Immature natural killer cell (primary cell): ENCODE results near the gene DNTT. TPM values are rescaled to one million over a fixed set of nuclear protein-coding genes. Genes with fewer than 3 reads are reported as not detected.

Experiments
- DNase-seq, 3 donors: peaks; one replicate each; pipeline ENCODE4 v3.0.0; 2022; ENCODE audit warnings: mixed read lengths in 1 of 3
- H3K27ac Mint-ChIP-seq, 6 donors: one replicate each; pipeline ENCODE4 v1.8.0; 2020; ENCODE audit warnings: mixed read lengths in 6 of 6, mild to moderate bottlenecking in 5 of 6, inconsistent platforms in 4 of 6, moderate library complexity in 3 of 6
- H3K27me3 Mint-ChIP-seq, 3 donors: one replicate each; pipeline ENCODE4 v1.8.0; 2020 to 2021; ENCODE audit warnings: low read depth in 3 of 3, mild to moderate bottlenecking in 3 of 3, mixed read lengths in 3 of 3, moderate library complexity in 3 of 3, inconsistent platforms in 1 of 3
- H3K36me3 Mint-ChIP-seq, 3 donors: one replicate each; pipeline ENCODE4 v1.8.0; 2020; ENCODE audit warnings: mixed read lengths in 3 of 3, inconsistent platforms in 2 of 3, mild to moderate bottlenecking in 2 of 3
- H3K4me1 Mint-ChIP-seq, 2 donors: one replicate each; pipeline ENCODE4 v1.8.0; 2020; ENCODE audit warnings: inconsistent platforms in 2 of 2, mild to moderate bottlenecking in 2 of 2, mixed read lengths in 2 of 2, moderate library complexity in 1 of 2
- H3K4me3 Mint-ChIP-seq, 5 donors: one replicate each; pipeline ENCODE4 v1.8.0; 2020; ENCODE audit warnings: mild to moderate bottlenecking in 5 of 5, mixed read lengths in 5 of 5, inconsistent platforms in 3 of 5, moderate library complexity in 3 of 5
- H3K9me3 Mint-ChIP-seq, 6 donors: one replicate each; pipeline ENCODE4 v1.8.0; 2020; ENCODE audit warnings: mild to moderate bottlenecking in 6 of 6, mixed read lengths in 6 of 6, inconsistent platforms in 4 of 6, moderate library complexity in 3 of 6
- polyA plus RNA-seq, 3 donors: library from polyadenylated mRNA; unstranded; fragments of 300-500 nt; fragmentation: Illumina TruSeq; gene quantifications; one replicate each; pipeline ENCODE4 v1.2.3, GENCODE V29; 2021

The DNTT gene
- polyA plus RNA-seq, result 1 to 10 TPM in 1 of 3 donors, not detected in 2; 2.1 TPM

- Mint-ChIP-seq H3K27me3 (peaks cover 1 to 10% (median 5%) of the 10 kb centered on the region in 3 donors), H3K36me3 (no peaks in the 10 kb centered on the region), H3K27ac (no peak within 1 kb of the TSS), H3K9me3 (no peaks in the 10 kb centered on the region), H3K4me1 (peaks cover 4 to 20% of the 10 kb centered on the region in 2 donors), H3K4me3 (no peak within 1 kb of the TSS)
- DNase-seq, result no peak
Observed at GRCh38 chr10:96304230-96304629, at the start of gene DNTT. Gene DNTT, plus strand, starts transcription at chr10:96304434. Its CDS starts 64 bp downstream, at chr10:96304498.

- Mint-ChIP-seq H3K4me3 (no peak overlapping the region), H3K4me1 (no peaks in the 10 kb centered on the region), H3K36me3 (no peaks in the 10 kb centered on the region), H3K9me3 (no peaks in the 10 kb centered on the region), H3K27me3 (no peaks in the 10 kb centered on the region), H3K27ac (no peak overlapping the region)
- DNase-seq, result no peak
Observed at GRCh38 chr10:96254976-96255375, 49.3 kb upstream of the DNTT start.

DNA sequence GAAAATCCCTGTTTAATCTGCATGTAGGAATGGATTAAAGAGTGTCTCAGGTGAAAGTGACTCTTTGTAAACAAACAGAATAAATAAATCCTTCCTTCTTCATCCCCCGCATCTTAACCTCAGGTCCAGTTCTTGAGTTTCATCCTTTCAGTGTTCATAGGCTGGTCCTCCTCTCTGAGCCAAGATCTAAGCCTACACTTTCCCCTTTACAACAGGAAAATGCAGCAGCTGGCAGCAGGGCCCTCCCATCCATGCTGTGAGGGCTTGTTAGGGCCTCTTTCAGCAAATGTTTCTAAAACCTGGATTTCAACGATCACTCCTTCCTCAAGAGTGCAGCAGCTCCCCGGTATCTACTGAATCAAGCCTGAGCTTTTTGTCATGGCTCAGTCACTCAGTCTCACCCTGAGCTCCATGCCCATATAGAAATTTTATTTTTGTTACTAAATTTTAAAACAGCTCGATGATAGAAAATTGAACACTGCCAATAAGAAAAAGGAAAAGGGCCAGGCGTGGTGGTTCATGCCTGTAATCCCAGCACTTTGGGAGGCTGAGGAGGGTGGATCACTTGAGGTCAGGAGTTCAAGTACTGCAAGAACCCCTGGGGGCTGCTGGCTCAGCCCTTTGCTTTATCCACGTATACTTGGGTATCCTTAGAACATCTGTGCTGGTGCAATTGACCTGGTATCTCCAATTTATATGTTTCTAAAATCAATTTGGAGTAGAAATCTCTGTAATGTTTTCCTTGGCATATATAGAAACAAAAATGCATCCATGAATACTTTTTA lies 48.5 kb upstream of the DNTT start:
- no peak overlapping the region for H3K27ac Mint-ChIP-seq
- no peaks in the 10 kb centered on the region for H3K36me3 Mint-ChIP-seq

GRCh38 chr10:96257944-96258343 lies 46.3 kb upstream of the DNTT start:
- no peaks in the 10 kb centered on the region for H3K36me3 Mint-ChIP-seq
- DNase-seq, result no peak
- no peak overlapping the region for H3K4me3 Mint-ChIP-seq
- H3K27me3 Mint-ChIP-seq, result peaks cover 0 to 3% (median 0%) of the 10 kb centered on the region in 3 donors
- no peaks in the 10 kb centered on the region for H3K4me1 Mint-ChIP-seq
- no peaks in the 10 kb centered on the region for H3K9me3 Mint-ChIP-seq
- no peak overlapping the region for H3K27ac Mint-ChIP-seq

More for the DNA sequence above, 48.5 kb upstream of the DNTT start:
- DNase-seq, result no peak
- Mint-ChIP-seq H3K27me3 (peaks cover 0 to 3% (median 0%) of the 10 kb centered on the region in 3 donors), H3K4me1 (no peaks in the 10 kb centered on the region), H3K9me3 (no peaks in the 10 kb centered on the region), H3K4me3 (no peak overlapping the region)

DNA sequence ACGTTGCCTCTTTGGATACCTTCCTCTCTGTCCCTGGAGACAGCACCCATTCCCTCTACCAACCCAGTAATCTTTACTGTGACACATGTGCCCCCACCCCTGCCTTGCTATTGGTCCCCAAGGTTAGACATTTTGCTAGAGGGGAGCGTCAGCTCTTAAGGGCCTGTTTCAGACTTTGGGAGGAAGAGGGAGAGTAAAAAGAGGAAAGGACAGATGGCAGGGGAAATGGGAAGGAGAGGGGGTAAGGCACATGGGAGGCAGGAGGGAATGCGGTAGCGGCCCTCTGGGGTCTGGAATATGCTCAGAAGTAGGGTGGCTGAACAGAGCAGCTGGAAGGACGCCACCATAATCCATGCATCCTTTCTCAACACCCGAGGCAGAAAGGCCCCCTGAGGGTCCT lies 45.1 kb upstream of the DNTT start:
- no peaks in the 10 kb centered on the region for H3K4me1 Mint-ChIP-seq
- no peak overlapping the region for H3K4me3 Mint-ChIP-seq
- no peak overlapping the region for H3K27ac Mint-ChIP-seq
- peaks cover 0 to 3% (median 0%) of the 10 kb centered on the region in 3 donors for H3K27me3 Mint-ChIP-seq
- H3K9me3 Mint-ChIP-seq, result no peaks in the 10 kb centered on the region
- no peaks in the 10 kb centered on the region for H3K36me3 Mint-ChIP-seq
- no peak for DNase-seq

DNA sequence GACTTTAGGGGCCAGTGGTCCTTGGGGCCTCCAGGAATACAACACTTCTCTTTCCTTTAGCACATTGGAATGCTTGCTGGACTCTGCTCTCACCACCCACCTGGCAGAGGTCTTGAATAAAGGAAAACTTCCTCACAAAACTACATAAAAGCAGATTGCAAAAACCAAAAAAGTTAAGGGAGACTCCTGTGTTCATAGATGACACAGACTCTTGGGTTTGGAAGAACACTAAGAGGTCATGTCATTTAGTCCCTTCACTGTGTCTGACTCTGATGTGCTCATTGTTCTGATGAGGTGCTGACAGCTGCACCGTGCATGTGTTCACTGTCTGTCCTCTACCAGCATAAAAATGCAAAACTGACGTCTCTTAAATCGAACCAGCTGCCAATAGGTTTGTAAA lies 44.2 kb upstream of the DNTT start:
- no peaks in the 10 kb centered on the region for H3K36me3 Mint-ChIP-seq
- no peak overlapping the region for H3K4me3 Mint-ChIP-seq
- no peaks in the 10 kb centered on the region for H3K9me3 Mint-ChIP-seq
- H3K27me3 Mint-ChIP-seq, result peaks cover 0 to 3% (median 0%) of the 10 kb centered on the region in 3 donors
- DNase-seq, result no peak
- H3K4me1 Mint-ChIP-seq, result no peaks in the 10 kb centered on the region
- no peak overlapping the region for H3K27ac Mint-ChIP-seq

DNA sequence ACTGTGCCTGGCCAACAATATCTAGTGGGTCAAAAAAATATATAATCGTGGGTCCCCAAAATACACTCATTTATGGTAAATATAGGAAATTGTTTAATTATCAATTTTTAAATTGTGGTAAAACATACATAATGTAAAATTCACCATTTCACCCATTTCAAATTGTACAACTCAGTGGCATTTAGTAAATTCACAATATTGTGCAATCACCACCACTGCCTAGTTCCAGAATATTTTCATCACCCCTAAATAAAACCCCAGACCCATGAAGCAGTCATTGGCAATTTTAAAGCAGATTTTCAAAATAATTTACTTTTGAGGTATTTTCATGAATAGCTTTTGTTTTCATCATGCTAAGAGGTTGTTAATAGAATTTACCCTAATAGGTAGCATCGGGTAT lies 43.1 kb upstream of the DNTT start:
- no peaks in the 10 kb centered on the region for H3K36me3 Mint-ChIP-seq
- H3K27ac Mint-ChIP-seq, result no peak overlapping the region
- no peaks in the 10 kb centered on the region for H3K9me3 Mint-ChIP-seq
- H3K4me1 Mint-ChIP-seq, result no peaks in the 10 kb centered on the region
- no peak overlapping the region for H3K4me3 Mint-ChIP-seq
- DNase-seq, result no peak
- H3K27me3 Mint-ChIP-seq, result peaks cover 0 to 5% (median 0%) of the 10 kb centered on the region in 3 donors

GRCh38 chr10:96261930-96262329 lies 42.3 kb upstream of the DNTT start:
- no peak overlapping the region for H3K4me3 Mint-ChIP-seq

GRCh38 chr10:96263176-96263575 lies 41.1 kb upstream of the DNTT start:
- Mint-ChIP-seq H3K9me3 (no peaks in the 10 kb centered on the region), H3K27me3 (peaks cover 0 to 5% (median 0%) of the 10 kb centered on the region in 3 donors), H3K36me3 (no peaks in the 10 kb centered on the region), H3K4me3 (no peak overlapping the region), H3K4me1 (no peaks in the 10 kb centered on the region), H3K27ac (no peak overlapping the region)
- no peak for DNase-seq

More at GRCh38 chr10:96261930-96262329, 42.3 kb upstream of the DNTT start:
- no peak overlapping the region for H3K27ac Mint-ChIP-seq
- H3K4me1 Mint-ChIP-seq, result no peaks in the 10 kb centered on the region
- H3K36me3 Mint-ChIP-seq, result no peaks in the 10 kb centered on the region
- H3K9me3 Mint-ChIP-seq, result no peaks in the 10 kb centered on the region
- H3K27me3 Mint-ChIP-seq, result peaks cover 0 to 5% (median 0%) of the 10 kb centered on the region in 3 donors
- no peak for DNase-seq

DNA sequence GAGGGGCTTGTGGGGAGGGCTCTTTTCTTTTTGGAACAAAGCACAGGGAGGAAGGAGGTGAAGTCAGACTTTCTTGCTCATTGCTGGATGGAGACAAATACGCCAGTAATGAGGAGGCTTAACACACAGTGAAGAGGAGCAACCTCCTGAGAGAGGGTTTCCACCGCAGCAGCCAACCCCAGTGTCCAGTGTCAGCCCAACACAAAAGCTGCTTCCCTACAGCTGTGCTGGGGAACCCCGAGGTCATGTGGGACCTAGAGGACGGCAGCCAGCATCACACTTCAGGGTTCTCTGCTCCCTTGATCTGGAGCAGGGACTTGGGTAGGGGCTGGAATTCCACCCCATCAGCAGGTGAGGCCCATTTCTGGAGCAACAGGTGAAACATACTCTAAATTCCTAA lies 40.6 kb upstream of the DNTT start:
- Mint-ChIP-seq H3K4me1 (no peaks in the 10 kb centered on the region), H3K4me3 (no peak overlapping the region), H3K9me3 (peaks cover 0 to 2% (median 0%) of the 10 kb centered on the region in 6 donors), H3K27me3 (peaks cover 0 to 5% (median 0%) of the 10 kb centered on the region in 3 donors), H3K27ac (no peak overlapping the region), H3K36me3 (no peaks in the 10 kb centered on the region)
- DNase-seq, result no peak

DNA sequence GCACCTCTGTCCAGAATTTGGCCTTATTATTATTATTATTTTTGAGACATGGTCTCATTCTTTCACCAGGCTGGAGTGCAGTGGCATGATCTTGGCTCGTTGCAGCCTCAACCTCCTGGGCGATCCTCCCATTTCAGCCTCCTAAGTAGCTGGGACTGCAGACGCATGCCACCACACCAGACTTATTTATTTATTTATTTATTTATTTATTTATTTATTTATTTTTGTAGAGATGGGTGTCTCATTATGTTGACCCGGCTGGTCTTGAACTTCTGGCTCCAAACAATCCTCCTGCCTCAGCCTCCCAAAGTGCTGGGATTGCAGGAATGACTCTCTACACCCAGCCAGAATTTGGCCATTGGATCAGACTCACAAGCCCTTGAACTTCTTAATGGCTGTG lies 39.3 kb upstream of the DNTT start:
- H3K27ac Mint-ChIP-seq, result no peak overlapping the region
- H3K4me1 Mint-ChIP-seq, result no peaks in the 10 kb centered on the region

DNA sequence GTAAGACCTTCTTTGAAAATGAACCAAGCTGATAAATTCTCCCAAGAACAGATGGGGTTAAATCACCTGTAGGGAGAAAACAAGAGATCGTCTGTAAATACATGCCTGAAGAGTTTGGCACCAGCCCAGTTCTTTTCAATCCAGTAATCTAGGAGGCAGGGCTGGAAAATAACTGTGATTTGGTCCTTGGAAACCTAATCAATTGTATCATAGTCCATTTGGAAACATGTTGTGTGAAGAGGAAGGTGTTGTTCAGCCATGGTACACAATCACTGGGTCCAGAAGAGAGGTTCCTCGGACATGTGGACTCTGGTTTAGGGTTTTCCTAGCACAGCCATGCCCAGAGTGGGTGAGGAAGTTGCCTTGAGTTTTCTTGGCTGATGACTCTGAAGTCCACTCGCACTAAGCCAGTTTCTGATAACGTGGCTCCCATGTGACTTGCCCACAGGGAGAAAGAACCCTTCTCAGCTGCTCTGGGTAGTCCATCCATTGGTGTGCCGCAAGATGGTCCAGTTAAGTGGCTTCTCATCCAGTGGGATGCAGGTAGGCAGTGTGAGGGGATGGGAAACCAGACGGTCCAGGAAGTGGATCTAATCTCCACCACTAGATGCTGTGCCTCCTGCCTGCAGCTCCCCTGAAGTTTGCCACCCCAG lies 38.0 kb upstream of the DNTT start:
- DNase-seq, result no peak
- Mint-ChIP-seq H3K27ac (no peak overlapping the region), H3K4me1 (no peaks in the 10 kb centered on the region), H3K27me3 (peaks cover 2% of the 10 kb centered on the region in 3 donors), H3K36me3 (peaks cover 0 to 5% (median 0%) of the 10 kb centered on the region in 3 donors), H3K9me3 (peaks cover 0 to 3% (median 0%) of the 10 kb centered on the region in 6 donors), H3K4me3 (no peak overlapping the region)

More for the DNA sequence above, 39.3 kb upstream of the DNTT start:
- Mint-ChIP-seq H3K9me3 (peaks cover 0 to 3% (median 0%) of the 10 kb centered on the region in 6 donors), H3K27me3 (peaks cover 2 to 5% (median 2%) of the 10 kb centered on the region in 3 donors), H3K4me3 (no peak overlapping the region), H3K36me3 (peaks cover 0 to 4% (median 0%) of the 10 kb centered on the region in 3 donors)
- no peak for DNase-seq

DNA sequence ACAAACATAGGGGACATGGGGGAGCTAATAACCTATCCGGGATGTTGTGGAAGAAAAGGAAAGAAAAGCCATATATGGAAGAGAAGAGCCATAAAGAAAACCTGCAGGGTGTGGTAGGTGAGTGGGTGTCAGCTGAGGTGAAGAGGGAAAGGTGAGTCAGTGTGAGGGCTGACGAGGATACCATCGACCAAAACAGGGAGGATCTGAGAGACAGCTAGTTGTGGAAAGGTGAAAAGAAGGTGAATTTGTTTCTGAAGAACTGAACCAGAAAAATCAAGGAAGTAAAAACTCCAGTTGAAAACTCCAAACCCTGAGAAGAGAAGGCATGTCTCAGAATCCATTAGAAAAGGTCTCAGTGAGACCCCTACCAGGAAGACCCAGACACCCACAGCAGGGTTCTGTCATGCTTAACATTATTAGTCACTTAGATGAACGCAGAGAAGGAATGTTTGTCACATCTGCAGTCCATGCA lies 37.0 kb upstream of the DNTT start:
- Mint-ChIP-seq H3K36me3 (peaks cover 0 to 5% (median 0%) of the 10 kb centered on the region in 3 donors), H3K27me3 (peaks cover 2 to 6% (median 2%) of the 10 kb centered on the region in 3 donors), H3K4me3 (no peak overlapping the region), H3K4me1 (no peaks in the 10 kb centered on the region), H3K27ac (no peak overlapping the region), H3K9me3 (peaks cover 0 to 3% (median 0%) of the 10 kb centered on the region in 6 donors)
- no peak for DNase-seq

DNA sequence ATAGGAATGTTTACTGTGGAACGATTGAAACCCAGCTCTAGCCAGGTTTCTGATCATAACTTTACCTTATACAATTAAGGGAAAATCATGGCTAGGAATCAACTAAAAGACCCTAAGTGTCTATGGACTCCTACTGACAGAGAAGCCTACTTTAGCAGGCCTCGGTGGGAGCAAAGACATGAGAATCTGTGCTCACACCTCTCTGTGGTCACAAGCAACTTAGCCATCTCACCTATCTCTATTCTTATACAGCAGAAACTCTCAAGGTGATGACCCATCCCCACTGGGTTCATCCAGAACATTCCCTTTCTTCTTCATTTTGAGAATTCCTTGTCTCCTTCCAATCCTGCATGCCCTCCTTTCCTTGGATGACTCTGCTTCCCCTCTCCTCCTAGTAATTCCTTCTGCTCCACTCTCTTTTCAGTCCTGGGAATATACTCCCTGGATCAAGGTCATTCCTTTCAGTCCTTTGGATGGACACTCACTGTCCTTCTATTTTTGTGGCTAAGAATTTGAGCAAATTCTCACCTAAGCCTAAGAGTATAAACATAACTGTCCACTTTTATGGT lies 35.8 kb upstream of the DNTT start:
- Mint-ChIP-seq H3K4me1 (no peaks in the 10 kb centered on the region), H3K27me3 (peaks cover 2 to 8% (median 2%) of the 10 kb centered on the region in 3 donors), H3K36me3 (peaks cover 0 to 5% (median 0%) of the 10 kb centered on the region in 3 donors), H3K9me3 (peaks cover 0 to 3% (median 0%) of the 10 kb centered on the region in 6 donors), H3K4me3 (no peak overlapping the region), H3K27ac (no peak overlapping the region)
- no peak for DNase-seq
